GM21576 (cell line): Measurements from ENCODE around the gene HECTD1.
"Not testable (repeated sequence)": the region's sequence is repeated elsewhere in the genome, so short reads cannot be mapped to it uniquely, and the experiment has no call there.

Source experiments
- ATAC-seq: cut with Tn5 transposase; IDR thresholded peaks from one replicate; pipeline ENCODE4 v1.9.1; 2021; ENCODE audit warnings: mild to moderate bottlenecking, moderate library complexity; ENCODE audit not compliant: unreplicated experiment

The HECTD1 gene

DNA sequence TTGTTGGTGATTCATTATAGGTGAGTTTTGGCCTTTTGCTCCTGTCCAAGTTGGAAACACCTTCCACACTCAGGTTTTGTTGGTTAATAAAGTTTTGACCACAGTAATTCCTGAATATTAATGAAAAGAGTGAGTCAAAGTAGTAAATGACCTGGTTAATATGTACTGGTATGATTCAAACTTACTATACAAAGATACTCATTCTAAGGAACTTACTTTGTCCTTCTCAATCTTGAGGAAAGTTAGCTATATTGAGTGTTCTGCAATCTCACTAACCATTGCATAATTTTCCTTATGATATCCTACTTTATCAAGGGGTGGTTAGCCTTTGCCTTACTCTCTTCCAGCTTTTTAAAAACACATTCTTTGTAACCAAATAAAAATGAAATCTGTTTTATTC lies 20.9 kb upstream of the HECTD1 start:
- ATAC-seq, result no peak

DNA sequence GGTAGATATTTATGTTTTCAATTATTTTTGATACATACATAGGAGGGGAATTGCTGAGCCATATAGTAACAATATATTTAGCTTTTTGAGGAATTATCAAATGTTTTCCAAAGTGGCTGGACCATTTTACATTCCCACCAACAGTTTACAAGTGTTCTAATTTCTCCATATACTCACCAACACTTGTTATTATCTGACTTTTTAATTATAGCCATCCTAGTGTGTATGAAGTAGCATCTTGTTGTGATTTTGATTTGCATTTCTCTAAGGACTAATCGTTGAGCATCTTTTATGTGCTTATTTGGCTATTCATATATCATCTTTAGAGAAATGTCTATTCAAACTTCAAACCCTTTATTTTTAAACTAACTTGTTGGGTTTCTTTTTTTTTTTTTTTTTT lies 17.2 kb upstream of the HECTD1 start:
- no peak for ATAC-seq

DNA sequence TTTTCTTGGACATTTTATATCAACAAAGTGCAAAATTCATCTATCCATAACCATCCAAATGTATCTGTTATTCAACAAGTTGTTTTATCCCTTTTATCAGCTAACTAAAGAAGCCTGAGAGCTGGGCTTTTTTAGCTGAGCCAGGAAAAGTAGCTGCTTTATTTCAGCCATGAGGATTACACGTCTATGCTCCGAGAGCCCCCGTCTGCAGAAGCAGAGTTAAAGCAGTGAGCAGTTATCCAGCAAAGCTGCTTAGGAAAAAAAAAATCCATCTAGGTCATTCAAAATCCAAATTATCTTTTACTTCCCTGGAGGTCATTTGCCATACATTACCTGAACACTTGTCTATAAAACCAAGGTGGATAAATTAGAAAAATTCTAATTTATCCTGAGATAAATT lies 15.7 kb upstream of the HECTD1 start:
- no peak for ATAC-seq

DNA sequence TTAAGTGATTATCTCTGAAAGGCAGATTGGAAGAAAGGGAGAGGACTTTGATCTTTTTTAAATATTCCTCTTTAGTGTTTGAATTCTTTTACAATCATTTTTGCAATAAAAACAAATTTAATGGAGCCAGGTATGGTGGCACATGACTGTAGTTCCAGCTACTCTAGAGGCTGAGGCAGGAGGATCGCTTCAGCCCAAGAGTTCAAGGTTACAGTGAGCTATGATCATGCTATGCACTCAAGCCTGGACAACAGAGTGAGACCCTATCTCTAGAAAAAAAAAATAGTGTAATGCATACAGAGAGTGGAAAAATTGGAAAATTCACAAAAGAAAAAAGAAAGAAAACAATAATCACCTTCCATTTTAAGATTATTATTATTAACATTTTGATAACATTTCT lies 15.2 kb upstream of the HECTD1 start:
- no peak for ATAC-seq

DNA sequence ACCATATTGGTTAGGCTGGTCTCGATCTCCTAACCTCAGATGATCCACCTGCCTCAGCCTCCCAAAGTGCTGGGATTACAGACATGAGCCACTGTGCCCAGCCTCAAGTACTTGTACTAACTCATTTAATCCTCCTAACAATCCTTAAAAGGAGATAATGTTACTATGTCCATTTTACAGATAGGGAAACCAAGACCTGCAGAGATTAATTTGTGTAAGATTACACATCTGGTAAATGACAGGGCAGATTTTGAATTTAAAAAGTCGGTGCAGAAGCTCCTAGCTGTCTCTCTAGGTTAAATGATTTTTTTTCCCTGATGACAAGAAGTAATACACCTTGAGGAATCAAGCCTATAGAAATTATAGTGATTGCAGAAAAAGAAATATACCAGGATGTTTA lies 13.7 kb upstream of the HECTD1 start:
- ATAC-seq, result no peak

DNA sequence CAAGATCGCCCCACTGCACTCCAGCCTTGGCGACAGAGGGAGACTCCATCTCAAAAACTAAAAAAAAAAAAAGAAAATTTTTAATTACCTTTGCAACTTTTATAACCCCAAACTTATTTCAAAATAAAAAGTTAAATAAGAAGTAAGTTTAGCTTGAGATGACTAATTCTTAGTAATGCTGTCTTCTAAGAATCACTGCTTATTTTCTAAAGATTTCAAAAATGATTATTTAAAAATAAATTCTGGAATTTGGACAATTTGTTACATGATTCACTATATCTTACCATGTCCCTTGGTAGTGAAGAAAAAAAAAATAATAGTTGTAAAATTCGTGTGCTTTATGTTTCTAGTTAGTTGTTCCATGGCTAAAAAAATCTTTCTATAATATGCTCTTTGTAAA lies 11.6 kb upstream of the HECTD1 start:
- ATAC-seq, result no peak

DNA sequence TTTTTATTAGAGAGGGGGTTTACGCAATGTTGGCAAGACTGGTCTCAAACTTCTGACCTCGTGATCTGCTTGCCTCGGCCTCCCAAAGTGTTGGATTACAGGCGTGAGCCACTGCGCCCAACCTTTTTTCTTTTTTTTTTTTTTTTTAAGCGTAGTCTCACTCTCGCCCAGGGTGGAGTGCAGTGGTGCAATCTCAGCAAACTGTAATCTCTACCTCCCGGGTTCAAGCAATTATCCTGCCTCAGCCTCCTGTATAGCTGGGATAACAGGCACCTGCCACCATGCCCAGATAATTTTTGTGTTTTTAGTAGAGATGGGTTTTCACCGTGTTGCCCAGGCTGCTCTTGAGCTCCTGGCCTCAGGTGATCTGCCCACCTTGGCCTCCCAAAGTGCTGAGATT lies 8.8 kb upstream of the HECTD1 start:
- ATAC-seq, result no peak

DNA sequence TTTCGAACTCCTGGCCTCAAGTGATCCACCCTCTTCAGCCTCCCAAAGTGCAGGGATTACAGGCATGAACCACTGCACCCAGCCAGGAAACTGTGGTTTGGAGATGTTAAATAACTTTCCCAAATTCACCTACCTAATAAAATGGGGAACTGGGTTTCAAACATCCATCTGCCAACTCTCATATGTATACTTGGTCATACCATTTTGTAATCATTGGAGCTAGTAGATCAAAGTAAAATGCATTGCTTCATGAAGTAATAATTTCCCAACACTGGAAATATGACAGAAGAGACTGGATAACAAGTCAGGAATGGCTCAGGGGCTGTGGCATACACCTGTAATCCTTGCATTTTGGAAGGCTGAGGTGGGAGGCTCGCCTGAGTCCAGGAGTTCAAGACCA lies 5.3 kb upstream of the HECTD1 start:
- ATAC-seq, result no peak

DNA sequence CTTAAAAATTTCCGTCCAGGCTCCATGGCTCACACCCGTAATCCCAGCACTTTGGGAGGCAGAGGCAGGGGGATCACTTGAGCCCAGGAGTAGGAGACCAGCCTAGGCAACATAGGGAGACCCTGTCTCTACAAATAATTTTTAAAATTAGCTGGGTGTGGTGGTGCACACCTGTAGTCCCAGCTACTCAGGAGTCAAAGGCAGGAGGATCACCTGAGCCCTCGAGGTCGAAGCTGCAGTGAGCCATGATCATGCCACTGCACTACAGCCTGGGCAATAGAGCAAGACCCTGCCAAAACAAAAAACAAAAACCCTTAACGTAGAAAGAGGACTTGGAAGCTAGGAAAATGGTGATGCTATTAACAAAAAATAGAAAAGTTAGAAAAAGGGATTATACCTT lies 2.0 kb upstream of the HECTD1 start:
- ATAC-seq, result no peak

DNA sequence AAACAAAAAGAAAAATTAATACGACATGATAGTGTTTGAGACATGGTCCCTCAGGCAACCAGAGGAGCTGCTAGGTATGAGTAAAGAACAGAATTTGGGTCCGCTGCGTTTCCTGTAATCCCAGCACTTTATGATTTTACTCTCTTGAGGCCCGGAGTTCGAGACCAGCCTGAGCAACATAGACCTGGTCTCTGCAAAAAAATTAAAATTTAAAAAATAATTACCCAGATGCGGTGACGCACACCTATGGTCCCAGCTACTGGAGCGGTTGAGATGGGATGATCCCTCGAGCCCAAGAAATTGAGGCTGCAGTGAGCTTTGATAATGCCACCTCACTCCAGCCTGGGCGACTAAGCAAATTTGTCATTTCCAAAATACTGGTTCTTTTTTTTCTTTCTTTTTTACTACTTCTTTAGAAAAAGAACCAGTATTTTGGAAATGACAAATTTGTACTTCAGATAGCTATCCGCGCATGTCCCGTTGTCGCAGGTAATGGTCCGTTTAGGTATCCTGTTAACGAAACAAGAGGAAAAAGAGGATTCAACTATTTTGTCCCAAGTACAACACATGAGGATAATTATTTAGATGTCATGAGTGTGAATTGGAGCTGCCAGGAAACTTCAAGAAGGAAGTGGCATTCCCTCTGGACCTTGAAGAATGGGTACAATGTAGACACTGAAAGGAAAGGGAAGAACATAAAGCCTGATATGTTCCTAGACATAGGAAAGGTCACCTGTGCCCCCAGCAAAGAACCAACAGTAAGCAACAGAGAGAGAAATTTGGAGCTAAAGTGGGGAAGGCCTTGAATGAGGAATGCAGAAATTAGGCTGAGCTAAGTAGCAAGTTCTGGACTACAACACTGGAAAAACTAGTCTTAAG lies 1.2 kb upstream of the HECTD1 start:
- ATAC-seq, result no peak

DNA sequence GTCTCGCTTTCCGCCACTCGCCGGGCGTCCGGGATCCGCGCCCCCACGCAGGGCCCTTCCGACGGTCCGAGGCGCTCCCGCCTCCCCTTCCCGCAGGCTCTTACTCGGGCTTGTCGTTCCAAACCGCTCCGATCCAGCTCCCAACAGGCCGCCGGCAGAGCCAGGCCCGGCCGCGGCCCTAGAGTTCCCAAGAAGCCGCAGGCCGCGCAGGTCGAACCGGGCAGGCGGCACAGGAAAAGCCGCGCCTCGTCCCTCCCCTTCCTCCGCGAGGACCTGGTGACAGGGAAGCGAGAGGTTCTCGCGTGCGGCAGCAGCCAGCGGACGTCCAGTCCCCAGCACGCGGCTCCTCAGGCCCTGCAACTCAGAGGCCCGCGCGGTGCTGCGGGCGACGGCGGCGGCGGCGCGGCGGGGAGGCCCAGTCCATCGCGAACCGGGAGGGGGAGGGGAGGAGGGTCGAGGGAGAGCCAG lies 272 bp downstream of the HECTD1 start:
- peak; percentile 32 for ATAC-seq

DNA sequence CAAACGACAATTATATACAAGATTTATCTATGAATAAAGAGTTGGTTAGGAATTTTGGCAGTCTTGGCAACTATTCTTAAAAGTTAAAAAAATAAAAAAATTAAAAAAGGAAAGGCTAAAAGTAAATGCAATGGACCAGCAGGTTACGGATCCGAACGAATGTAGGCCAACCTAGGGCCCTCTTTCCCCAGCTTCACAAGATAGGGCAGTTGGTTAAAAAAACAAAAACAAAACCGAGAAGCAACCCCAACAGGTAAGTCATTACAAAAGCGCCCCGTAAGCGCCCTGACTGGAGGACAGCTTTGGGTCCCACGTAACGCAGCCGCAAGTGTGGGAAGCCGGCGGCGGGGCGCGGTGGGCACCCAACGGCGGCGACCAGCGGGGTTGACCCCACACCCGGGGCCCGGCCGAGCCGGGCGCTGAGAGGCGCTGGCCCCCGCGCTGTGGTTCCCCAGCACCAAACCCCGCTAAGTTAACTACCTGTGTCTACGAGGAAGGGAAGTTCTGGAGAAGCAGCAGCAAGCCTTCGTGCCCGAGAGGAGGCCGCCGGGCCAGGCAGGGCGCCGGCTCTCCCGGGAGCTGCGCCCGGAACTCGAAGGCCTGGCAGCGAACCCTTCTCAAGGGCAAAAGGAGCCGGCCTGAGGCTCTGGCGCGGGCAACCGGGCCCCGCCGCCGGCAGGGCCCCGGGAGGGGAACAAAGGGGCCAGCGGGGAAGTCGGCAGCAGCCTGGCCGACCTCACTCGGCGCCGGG lies 882 bp downstream of the HECTD1 start:
- peak; percentile 17 for ATAC-seq

DNA sequence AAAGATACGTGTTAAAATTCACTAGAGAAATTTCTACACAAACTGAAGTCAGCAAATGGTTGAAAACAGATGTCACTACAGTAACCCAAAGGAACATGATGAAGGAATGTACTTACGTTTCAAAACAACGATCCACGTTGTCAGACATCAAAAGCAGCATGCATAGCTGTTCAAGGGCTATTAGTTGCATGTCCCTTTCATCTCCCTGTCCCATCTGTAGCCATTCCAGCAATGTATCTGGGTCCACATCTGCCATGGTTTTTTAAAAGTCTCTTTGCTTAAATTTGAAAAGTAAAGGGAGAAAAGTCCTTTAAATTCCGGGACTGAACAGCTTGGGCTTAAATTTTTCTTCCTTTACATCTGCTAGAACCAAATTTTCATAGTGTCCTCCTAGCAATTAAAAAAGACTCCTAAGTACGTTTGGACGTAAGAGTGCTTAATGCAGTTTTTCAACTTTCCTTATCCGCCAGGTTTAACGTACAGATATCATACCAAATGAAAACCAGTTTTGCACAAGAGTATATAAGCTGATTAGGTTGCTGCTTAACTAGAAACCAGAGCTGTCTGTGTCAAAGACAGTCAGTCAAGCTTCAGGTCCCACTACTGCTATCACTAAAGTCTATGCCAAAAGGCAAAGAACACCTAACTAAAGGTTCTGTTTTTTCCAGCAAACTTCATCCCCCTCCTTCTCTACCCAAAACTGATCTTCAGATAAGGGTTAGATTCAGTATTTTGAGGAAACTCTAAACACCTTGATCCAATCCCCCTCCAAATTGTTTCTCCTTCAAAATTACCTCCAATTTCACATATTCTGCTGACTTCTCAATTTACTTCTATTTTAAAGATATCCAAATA lies 1.7 kb downstream of the HECTD1 start:
- no peak for ATAC-seq

DNA sequence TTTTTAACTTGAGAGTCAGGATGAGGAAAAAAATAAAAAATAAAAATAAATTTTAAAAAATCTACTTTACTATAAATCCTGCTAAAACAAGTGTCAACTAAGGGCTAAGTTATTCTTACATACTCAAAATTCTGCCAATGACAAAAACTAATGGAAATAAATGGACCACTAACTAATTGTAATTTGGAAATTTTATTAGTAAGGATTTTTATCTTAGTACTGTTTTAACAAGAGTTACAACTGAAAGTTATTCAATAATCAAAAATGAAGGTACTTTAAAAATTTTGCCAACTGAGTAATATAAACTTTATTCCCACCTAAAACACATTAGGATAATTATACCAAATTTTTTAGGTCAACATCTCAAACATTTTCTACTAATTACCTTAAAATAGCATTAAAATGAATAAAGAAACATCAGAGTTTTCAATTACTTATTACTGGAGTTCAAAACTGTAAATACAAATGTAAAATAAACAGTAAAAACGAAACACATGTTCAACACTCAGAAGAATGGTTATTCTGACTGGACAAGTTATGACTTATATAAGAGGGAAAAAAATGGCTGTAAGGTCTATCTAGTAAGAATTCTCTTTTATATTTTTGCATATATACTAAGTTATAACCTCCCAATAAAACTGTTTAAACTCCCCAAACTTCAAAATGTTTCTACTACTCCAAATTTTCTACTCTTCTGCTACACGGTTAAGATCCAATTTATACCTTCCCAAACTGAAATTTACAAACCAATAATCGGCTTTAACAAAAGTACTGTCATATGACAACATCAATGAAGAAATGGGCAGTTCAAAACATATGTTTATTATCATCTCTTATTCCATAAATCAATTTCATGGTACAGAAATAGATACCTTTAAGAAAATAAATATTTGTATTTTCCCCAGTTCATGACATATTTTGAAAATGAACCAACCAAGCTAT lies 2.7 kb downstream of the HECTD1 start:
- ATAC-seq, result no peak

DNA sequence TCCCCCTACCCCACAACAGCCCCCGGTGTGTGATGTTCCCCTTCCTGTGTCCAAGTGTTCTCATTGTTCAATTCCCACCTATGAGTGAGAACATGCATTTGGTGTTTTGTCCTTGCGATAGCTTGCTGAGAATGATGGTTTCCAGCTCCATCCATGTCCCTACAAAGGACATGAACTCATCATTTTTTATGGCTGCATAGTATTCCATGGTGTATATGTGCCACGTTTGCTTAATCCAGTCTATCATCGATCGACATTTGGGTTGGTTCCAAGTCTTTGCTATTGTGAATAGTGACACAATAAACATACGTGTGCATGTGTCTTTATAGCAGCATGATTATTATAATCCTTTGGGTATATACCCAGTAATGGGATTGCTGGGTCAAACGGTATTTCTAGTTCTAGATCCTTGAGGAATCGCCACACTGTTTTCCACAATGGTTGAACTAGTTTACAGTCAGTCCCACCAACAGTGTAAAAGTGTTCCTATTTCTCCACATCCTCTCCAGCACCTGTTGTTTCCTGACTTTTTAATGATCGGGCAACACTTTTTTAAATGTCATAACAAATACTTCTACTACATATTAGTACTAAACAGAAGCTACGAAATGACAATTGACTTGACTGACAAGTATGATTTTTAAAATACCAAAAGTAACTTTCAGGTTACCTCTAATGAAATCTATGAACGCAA lies 3.5 kb downstream of the HECTD1 start:
- ATAC-seq, result not testable (repeated sequence)

DNA sequence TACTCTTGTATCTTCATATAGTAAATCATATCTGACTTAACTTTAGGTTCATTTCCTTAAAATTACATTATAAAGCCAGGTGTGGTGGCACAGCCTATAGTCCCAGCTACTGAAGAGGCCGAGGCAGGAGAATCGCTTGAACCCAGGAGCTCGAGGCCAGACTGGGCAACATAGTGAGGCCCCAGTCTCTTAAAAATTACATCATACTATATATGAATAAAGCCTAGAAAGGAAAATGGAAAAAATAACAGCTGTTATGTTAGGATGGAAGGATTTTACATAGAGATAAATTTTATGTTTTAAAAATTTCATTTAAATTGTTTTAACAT lies 4.2 kb downstream of the HECTD1 start:
- ATAC-seq, result no peak

DNA sequence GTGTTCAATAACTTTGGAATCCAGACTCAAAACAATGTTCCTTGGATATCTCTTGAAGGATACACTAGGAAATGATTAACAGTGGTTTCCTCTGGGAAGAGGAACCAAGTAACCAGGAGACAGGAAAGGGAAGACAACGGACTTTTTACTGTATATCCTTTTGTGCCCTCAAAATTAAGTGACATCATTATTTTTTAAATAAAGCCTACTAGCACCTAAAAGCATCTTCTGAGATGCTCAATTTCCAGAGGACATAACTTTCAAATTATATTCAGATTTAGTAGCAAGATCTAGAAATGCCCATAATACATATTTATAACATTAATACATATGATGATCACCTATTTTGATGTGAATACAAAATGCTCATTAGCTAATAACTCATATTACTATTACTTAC lies 6.5 kb downstream of the HECTD1 start:
- no peak for ATAC-seq

DNA sequence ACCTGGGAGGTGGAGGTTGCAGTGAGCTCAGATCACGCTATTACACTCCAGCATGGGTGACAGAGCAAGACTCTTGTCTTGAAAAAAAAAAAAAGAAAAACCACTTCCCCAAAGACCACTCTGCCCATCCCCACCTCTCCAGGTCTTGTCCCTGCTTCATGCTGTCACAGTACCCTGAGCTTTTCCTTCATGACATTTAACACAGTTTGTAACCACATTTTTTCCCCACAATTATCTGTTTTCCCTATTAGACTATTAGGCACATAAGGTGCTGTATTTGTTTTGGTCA lies 6.9 kb downstream of the HECTD1 start:
- no peak for ATAC-seq

DNA sequence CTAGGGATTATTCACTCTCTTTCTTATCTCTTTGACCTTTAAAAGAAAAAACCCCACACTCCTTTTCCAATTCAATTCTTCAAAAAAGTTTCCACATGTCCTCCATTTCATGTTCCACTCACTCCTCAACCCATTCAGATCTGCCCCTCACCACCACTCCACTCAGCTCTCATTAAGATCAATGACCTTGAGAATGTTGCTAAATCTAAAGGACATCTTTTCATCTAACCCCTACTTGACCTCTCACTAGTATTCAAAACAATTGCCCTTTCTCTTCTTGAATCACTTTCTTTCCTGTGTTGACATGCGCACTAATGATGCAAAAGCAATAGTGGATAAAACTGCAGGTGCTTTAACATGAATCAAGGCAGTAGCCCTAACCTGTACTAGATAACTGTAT lies 9.9 kb downstream of the HECTD1 start:
- ATAC-seq, result no peak
